HCT116 (cell line): ENCODE data around the gene ATRN. TPM values are rescaled to one million over a fixed set of nuclear protein-coding genes. Genes with fewer than 3 reads are reported as not detected.

ENCODE experiments used
- ATAC-seq: fragments of 200-7000 bp; cut with Tn5 transposase; 2 replicates; pipeline ENCODE4 v1.9.1; 2020; ENCODE audit warnings: mild to moderate bottlenecking, moderate library complexity
- BruUV-seq: library from RNA; stranded (reverse); fragments of 400-500 nt; replicated peaks from 2 replicates; lab custom pipeline; 2021; lab: Mats Ljungman, UMichigan
- CTCF ChIA-PET: fragments of 300-600 bp; sonication (Branson Sonifier 250); formaldehyde crosslinking; loops from one replicate; lab custom pipeline; 2021; ENCODE audit warnings: antibody characterized with exemption; lab: Charles Lee
- POLR2A ChIA-PET: fragments of 300-600, 350-600 bp; sonication (Branson Sonifier 250); formaldehyde crosslinking; loops from one replicate; lab custom pipeline; 2021; ENCODE audit warnings: antibody characterized with exemption; lab: Charles Lee
- RAD21 ChIA-PET, 2 experiments: fragments of 300-600 bp; sonication (Branson Sonifier 250); formaldehyde crosslinking; loops; one replicate each; lab custom pipeline; 2023; ENCODE audit warnings: low total read pairs in 2 of 2; ENCODE audit not compliant: uncharacterized antibody in 2 of 2, unreplicated experiment in 2 of 2, low non-redundant PET in 1 of 2; lab: Charles Lee
- DNase-seq: peaks from one replicate; pipeline ENCODE4 v3.0.0-alpha.2; 2010; ENCODE audit warnings: low read depth, low spot score
- H2AFZ ChIP-seq: fragments of 200-600 bp; shearing (Covaris generic), sonication (generic); 2 replicates; pipeline ENCODE4 v1.6.1; 2017; ENCODE audit warnings: low read depth, mixed run types, mixed read lengths, antibody characterized with exemption, low read length; ENCODE audit not compliant: poor library complexity, severe bottlenecking
- H3K27ac ChIP-seq: 2 replicates; pipeline ENCODE4 v1.5.1; 2012; ENCODE audit warnings: low read depth, low read length
- H3K27me3 ChIP-seq: fragments of 200-600 bp; sonication (generic); 2 replicates; pipeline ENCODE4 v1.6.1; 2016; ENCODE audit warnings: mixed run types, low read length, mixed read lengths; ENCODE audit not compliant: insufficient read depth
- H3K36me3 ChIP-seq, 2 experiments: fragments of 200-500 bp in 1 of 2; fragments of 200-600 bp in 1 of 2; sonication (Bioruptor generic) in 1 of 2; sonication (generic) in 1 of 2; 2 replicates each; pipeline versions ENCODE4 v1.5.1 to v1.6.1; 2014 to 2016; ENCODE audit warnings: low read length in 2 of 2, inconsistent platforms in 1 of 2, mixed read lengths in 1 of 2, mixed run types in 1 of 2; ENCODE audit not compliant: insufficient read depth in 2 of 2, control insufficient read depth in 1 of 2
- H3K4me1 ChIP-seq, 2 experiments: fragments of 200-600 bp in 1 of 2; sonication (generic) in 1 of 2; 2 replicates each; pipeline versions ENCODE4 v1.5.1 to v1.6.1; 2012 to 2017; ENCODE audit warnings: low read length in 2 of 2, inconsistent platforms in 1 of 2, mild to moderate bottlenecking in 1 of 2, mixed read lengths in 1 of 2, mixed run types in 1 of 2, moderate library complexity in 1 of 2; ENCODE audit not compliant: insufficient read depth in 2 of 2, control insufficient read depth in 1 of 2
- H3K4me2 ChIP-seq: fragments of 200-600 bp; sonication (generic); 2 replicates; pipeline ENCODE4 v1.6.1; 2017; ENCODE audit warnings: mixed run types, low read length, mixed read lengths
- H3K4me3 ChIP-seq, 2 experiments: fragments of 200-600 bp in 1 of 2; sonication (generic) in 1 of 2; replicated peaks in 1 of 2; 2 replicates each; pipeline ENCODE4 v1.5.1; 2011 to 2016; ENCODE audit warnings: low read length in 2 of 2, control low read depth in 1 of 2, low read depth in 1 of 2, mild to moderate bottlenecking in 1 of 2, mixed read lengths in 1 of 2, mixed run types in 1 of 2
- H3K79me2 ChIP-seq: fragments of 200-600 bp; sonication (generic); 2 replicates; pipeline ENCODE4 v1.6.1; 2017; ENCODE audit warnings: mild to moderate bottlenecking, mixed run types, low read length, moderate library complexity, mixed read lengths; ENCODE audit not compliant: insufficient read depth
- H3K9ac ChIP-seq: fragments of 200-600 bp; sonication (generic); 2 replicates; pipeline ENCODE4 v1.6.1; 2016; ENCODE audit warnings: low read length, mixed read lengths
- H3K9me2 ChIP-seq: fragments of 200-600 bp; sonication (generic), shearing (Covaris generic); 2 replicates; pipeline ENCODE4 v1.6.1; 2017; ENCODE audit warnings: mixed run types, mild to moderate bottlenecking, moderate library complexity; ENCODE audit not compliant: insufficient read depth
- H3K9me3 ChIP-seq, 2 experiments: fragments of 200-500 bp in 1 of 2; fragments of 200-600 bp in 1 of 2; sonication (Bioruptor generic) in 1 of 2; sonication (generic) in 1 of 2; 2 replicates each; pipeline ENCODE4 v1.6.1; 2014 to 2017; ENCODE audit warnings: low read length in 2 of 2, mixed read lengths in 2 of 2, inconsistent platforms in 1 of 2, low read depth in 1 of 2, mild to moderate bottlenecking in 1 of 2, mixed run types in 1 of 2, moderate library complexity in 1 of 2; ENCODE audit not compliant: control insufficient read depth in 1 of 2, insufficient read depth in 1 of 2
- H4K20me1 ChIP-seq: fragments of 200-600 bp; sonication (generic), shearing (Covaris generic); 2 replicates; pipeline ENCODE4 v1.6.1; 2017; ENCODE audit warnings: mixed run types, mild to moderate bottlenecking, moderate library complexity; ENCODE audit not compliant: insufficient read depth
- CEBPB ChIP-seq: IDR thresholded peaks from 2 replicates; pipeline ENCODE4 v1.6.1; 2012; ENCODE audit warnings: low read depth
- ELF1 ChIP-seq: IDR thresholded peaks from 2 replicates; pipeline ENCODE4 v1.6.1; 2012; ENCODE audit warnings: low read depth, borderline replicate concordance
- EZH2 ChIP-seq: fragments of 200-600 bp; sonication (generic); IDR thresholded peaks from 2 replicates; pipeline ENCODE4 v1.6.1; 2017; ENCODE audit warnings: antibody characterized with exemption, mixed run types
- POLR2AphosphoS5 ChIP-seq: IDR thresholded peaks from 2 replicates; pipeline ENCODE4 v1.6.1; 2011; ENCODE audit warnings: mild to moderate bottlenecking, low read depth, low read length, moderate library complexity
- YY1 ChIP-seq: IDR thresholded peaks from 2 replicates; pipeline ENCODE4 v1.6.1; 2011; ENCODE audit warnings: low read length, low read depth, moderate library complexity, mild to moderate bottlenecking; ENCODE audit not compliant: insufficient replicate concordance; ENCODE audit errors: extremely low read depth
- ZNF274 ChIP-seq: fragments of 200-500 bp; sonication (Bioruptor generic); IDR thresholded peaks from 2 replicates; pipeline ENCODE4 v1.6.1; 2014; ENCODE audit warnings: mild to moderate bottlenecking, low read depth, low read length, inconsistent platforms
- intact Hi-C: fragments of 100-400 bp; cut with micrococcal nuclease; formaldehyde crosslinking; loops from 2 replicates; pipeline ENCODE4 v1.10.0; 2022
- total RNA-seq: library from RNA; stranded (reverse); gene quantifications from one replicate; pipeline ENCODE4 v1.2.1, GENCODE V29; 2021; ENCODE audit not compliant: unreplicated experiment
- TF ChIP-seq, protein P1 (sequence below): IDR thresholded peaks from 2 replicates; pipeline ENCODE4 v1.6.1; 2012; ENCODE audit warnings: low read depth
- TF ChIP-seq, protein P2 (sequence below): IDR thresholded peaks from 2 replicates; pipeline ENCODE4 v1.6.1; 2012

Gene ATRN
- total RNA-seq, 1 experiment from 2014 or later: 24.4 TPM

DNA sequence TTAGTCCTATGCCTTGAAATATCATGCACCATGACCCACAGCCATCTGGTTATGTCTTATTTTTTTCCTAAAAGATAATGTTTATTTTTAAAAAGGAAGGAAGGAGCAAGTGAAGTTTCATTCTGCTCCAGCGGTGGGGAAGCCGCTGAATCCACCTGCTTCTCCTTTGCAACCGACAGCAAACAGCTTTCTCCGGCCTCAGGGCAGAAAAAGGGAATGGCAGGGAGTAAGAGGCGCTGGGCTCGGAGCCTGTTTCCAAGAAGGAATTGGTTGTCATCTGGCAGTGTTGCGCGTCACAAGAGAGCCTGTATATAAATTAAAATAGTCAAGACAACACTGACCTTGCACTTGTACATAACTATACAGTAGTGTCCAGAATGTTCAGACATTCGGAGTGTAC, 178.1 kb downstream of the ATRN start:
- H3K4me3 ChIP-seq: no peak overlapping the region
- intact Hi-C loops: no loop called here
- ChIA-PET RAD21 (no interaction called here), CTCF (no interaction called here), POLR2A (no interaction called here)
- no peaks in the 10 kb centered on the region for H3K9me3 ChIP-seq
- no peaks in the 10 kb centered on the region for H3K9me2 ChIP-seq
- H3K36me3 ChIP-seq: no peaks in the 10 kb centered on the region
- no peak overlapping the region for H3K27ac ChIP-seq
- no peak for TF ChIP-seq ZNF274
- TF ChIP-seq, protein P1, sequence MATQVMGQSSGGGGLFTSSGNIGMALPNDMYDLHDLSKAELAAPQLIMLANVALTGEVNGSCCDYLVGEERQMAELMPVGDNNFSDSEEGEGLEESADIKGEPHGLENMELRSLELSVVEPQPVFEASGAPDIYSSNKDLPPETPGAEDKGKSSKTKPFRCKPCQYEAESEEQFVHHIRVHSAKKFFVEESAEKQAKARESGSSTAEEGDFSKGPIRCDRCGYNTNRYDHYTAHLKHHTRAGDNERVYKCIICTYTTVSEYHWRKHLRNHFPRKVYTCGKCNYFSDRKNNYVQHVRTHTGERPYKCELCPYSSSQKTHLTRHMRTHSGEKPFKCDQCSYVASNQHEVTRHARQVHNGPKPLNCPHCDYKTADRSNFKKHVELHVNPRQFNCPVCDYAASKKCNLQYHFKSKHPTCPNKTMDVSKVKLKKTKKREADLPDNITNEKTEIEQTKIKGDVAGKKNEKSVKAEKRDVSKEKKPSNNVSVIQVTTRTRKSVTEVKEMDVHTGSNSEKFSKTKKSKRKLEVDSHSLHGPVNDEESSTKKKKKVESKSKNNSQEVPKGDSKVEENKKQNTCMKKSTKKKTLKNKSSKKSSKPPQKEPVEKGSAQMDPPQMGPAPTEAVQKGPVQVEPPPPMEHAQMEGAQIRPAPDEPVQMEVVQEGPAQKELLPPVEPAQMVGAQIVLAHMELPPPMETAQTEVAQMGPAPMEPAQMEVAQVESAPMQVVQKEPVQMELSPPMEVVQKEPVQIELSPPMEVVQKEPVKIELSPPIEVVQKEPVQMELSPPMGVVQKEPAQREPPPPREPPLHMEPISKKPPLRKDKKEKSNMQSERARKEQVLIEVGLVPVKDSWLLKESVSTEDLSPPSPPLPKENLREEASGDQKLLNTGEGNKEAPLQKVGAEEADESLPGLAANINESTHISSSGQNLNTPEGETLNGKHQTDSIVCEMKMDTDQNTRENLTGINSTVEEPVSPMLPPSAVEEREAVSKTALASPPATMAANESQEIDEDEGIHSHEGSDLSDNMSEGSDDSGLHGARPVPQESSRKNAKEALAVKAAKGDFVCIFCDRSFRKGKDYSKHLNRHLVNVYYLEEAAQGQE: no peak
- TF ChIP-seq, protein P2, sequence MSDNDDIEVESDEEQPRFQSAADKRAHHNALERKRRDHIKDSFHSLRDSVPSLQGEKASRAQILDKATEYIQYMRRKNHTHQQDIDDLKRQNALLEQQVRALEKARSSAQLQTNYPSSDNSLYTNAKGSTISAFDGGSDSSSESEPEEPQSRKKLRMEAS: no peak
- no peak for TF ChIP-seq CEBPB
- no peak for TF ChIP-seq POLR2AphosphoS5
- TF ChIP-seq YY1: no peak
- TF ChIP-seq EZH2: no peak
- TF ChIP-seq ELF1: no peak
- no TSS peak for BruUV-seq
- DNase-seq (no peak), ATAC-seq (no peak)
- no peaks in the 10 kb centered on the region for H3K4me1 ChIP-seq
- no peak overlapping the region for H2AFZ ChIP-seq
- H3K9ac ChIP-seq: no peak overlapping the region
- H3K4me2 ChIP-seq: no peak overlapping the region
- no peaks in the 10 kb centered on the region for H3K79me2 ChIP-seq
- no peaks in the 10 kb centered on the region for H3K27me3 ChIP-seq
- no peaks in the 10 kb centered on the region for H4K20me1 ChIP-seq
